GM12874 (cell line): ENCODE measurements around the gene PHKB.

Source experiments
- CTCF ChIP-seq: IDR thresholded peaks from 2 replicates; pipeline ENCODE4 v1.5.1; 2011; ENCODE audit warnings: low read depth, mild to moderate bottlenecking, control low read depth, low read length, moderate library complexity; ENCODE audit not compliant: insufficient read depth

Gene PHKB

DNA sequence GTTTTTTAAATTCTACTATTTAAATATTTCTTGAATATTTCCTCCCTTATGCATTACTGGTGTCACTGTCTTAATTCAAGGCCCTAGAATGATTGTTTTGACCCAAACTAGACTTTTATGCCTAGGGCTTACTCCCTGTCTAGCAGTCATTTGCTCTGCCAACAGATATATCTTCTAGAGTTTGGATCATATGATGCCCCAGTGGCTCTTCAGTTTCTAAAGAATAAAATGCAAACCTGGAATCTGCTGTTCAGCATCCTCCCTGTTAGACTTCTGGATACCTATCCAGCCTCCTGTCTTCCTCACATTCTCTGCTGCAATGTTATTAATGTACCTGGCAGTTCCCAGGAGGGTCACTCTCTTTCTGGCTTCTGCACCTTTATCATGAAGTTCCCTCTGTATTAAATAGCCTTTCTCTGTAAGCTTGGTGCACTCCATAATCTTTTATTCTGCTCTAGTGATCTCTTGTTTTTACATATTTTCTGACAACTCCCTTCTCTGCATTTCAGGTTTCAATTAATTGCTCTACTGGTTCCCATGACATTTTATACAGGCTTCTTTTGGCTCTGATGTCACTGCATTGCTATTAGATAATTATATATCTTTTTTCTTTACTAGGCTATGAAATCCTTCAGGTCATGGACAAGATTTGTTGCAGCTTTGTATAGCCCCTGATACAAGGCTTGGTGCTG lies 15.7 kb downstream of the PHKB start:
- no peak for TF ChIP-seq CTCF

DNA sequence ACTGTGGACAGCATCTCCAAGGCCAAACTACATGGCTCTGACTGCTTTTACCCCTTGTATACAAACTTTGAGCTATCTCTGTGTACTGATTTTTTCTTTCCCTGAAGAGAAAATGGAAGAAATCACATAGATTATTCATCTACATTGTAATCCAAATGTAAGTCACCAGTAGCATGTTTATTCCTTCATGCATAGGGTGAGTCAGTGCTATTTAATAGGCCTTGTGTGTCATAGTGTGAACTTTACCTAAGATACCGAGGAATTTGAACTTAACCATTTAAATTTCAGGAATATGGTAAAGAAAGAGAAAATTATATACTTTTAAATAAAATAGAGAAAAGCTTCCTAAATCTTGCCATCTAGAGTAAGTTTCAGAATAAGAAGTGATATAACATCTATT lies 16.5 kb downstream of the PHKB start:
- TF ChIP-seq CTCF = no peak

- no peak for TF ChIP-seq CTCF
Observed at GRCh38 chr16:47480410-47480809, 19.3 kb downstream of the PHKB start.

- no peak for TF ChIP-seq CTCF
Observed at GRCh38 chr16:47481698-47482374, 20.7 kb downstream of the PHKB start.

GRCh38 chr16:47483616-47484015 lies 22.5 kb downstream of the PHKB start:
- no peak for TF ChIP-seq CTCF

GRCh38 chr16:47486856-47487255 lies 25.7 kb downstream of the PHKB start:
- TF ChIP-seq CTCF = no peak

- TF ChIP-seq CTCF = no peak
Observed at GRCh38 chr16:47488051-47488450, 26.9 kb downstream of the PHKB start.
